Endothelial cell of umbilical vein (primary cell): ENCODE results near the gene SPATA3. TPM values are rescaled to one million over a fixed set of nuclear protein-coding genes. Genes with fewer than 3 reads are reported as not detected.

Experiments used
- BruUV-seq: library from RNA; stranded (reverse); fragments of 400-500 nt; replicated peaks from 2 replicates; lab custom pipeline; 2021; lab: Mats Ljungman, UMichigan
- CTCF ChIA-PET: fragments of 300-600, 350-600 bp; sonication (Branson Sonifier 250); formaldehyde crosslinking; loops from one replicate; lab custom pipeline; 2021; ENCODE audit warnings: antibody characterized with exemption, inconsistent platforms; lab: Charles Lee
- POLR2A ChIA-PET: fragments of 300-600, 350-600 bp; sonication (Branson Sonifier 250); formaldehyde crosslinking; loops from one replicate; lab custom pipeline; 2021; ENCODE audit warnings: antibody characterized with exemption, inconsistent platforms; lab: Charles Lee
- DNase-seq: peaks from one replicate; pipeline ENCODE4 v3.0.0-alpha.2; 2011; ENCODE audit warnings: low read depth, low spot score
- FAIRE-seq: peaks from 2 replicates; lab custom pipeline; 2011; peaks lifted over from hg19 to GRCh38; lab: Jason Lieb, UNC
- H2AFZ ChIP-seq: 2 replicates; pipeline ENCODE4 v1.6.0; 2012; ENCODE audit warnings: low read depth, low read length, control low read depth, inconsistent platforms
- H3K27ac ChIP-seq: 2 replicates; pipeline ENCODE4 v1.5.1; 2011; ENCODE audit warnings: low read depth, mild to moderate bottlenecking, control low read depth, low read length, moderate library complexity; ENCODE audit not compliant: insufficient read depth
- H3K27me3 ChIP-seq, 2 experiments: 2 replicates each; pipeline versions ENCODE4 v1.6.0 to v1.6.1; 2011; ENCODE audit warnings: low read length in 2 of 2, mixed read lengths in 1 of 2; ENCODE audit not compliant: control insufficient read depth in 2 of 2, insufficient read depth in 2 of 2
- H3K36me3 ChIP-seq, 2 experiments: 2 replicates in 1 of 2; 3 replicates in 1 of 2; pipeline ENCODE4 v1.5.1; 2011; ENCODE audit warnings: low read length in 2 of 2, mild to moderate bottlenecking in 1 of 2, moderate library complexity in 1 of 2; ENCODE audit not compliant: control insufficient read depth in 2 of 2, insufficient read depth in 2 of 2; ENCODE audit errors: extremely low read depth in 1 of 2
- H3K4me1 ChIP-seq: 3 replicates; pipeline ENCODE4 v1.5.1; 2011; ENCODE audit warnings: mild to moderate bottlenecking, low read length; ENCODE audit not compliant: control insufficient read depth, insufficient read depth; ENCODE audit errors: extremely low read depth
- H3K4me2 ChIP-seq: 2 replicates; pipeline ENCODE4 v1.6.1; 2011; ENCODE audit warnings: low read length, control low read depth, mixed read lengths; ENCODE audit not compliant: insufficient read depth
- H3K4me3 ChIP-seq, 3 experiments: fragments of 200-600 bp in 1 of 3; sonication (generic), shearing (Covaris generic) in 1 of 3; replicated peaks in 1 of 3; 2 replicates each; pipeline ENCODE4 v1.5.1; 2011 to 2016; ENCODE audit warnings: control low read depth in 3 of 3, low read length in 3 of 3, mild to moderate bottlenecking in 2 of 3, inconsistent platforms in 1 of 3, low read depth in 1 of 3, moderate library complexity in 1 of 3; ENCODE audit not compliant: insufficient read depth in 1 of 3
- H3K79me2 ChIP-seq: 2 replicates; pipeline ENCODE4 v1.6.0; 2012; ENCODE audit warnings: low read length, inconsistent platforms; ENCODE audit not compliant: control insufficient read depth, insufficient read depth
- H3K9ac ChIP-seq: replicated peaks from 2 replicates; pipeline ENCODE3; 2011; ENCODE audit warnings: low read length, control low read depth; ENCODE audit not compliant: insufficient read depth; ENCODE audit errors: extremely low read depth
- H3K9me1 ChIP-seq: replicated peaks from 3 replicates; pipeline ENCODE4 v1.6.0; 2011; ENCODE audit warnings: mild to moderate bottlenecking, low read length; ENCODE audit not compliant: control insufficient read depth, insufficient read depth; ENCODE audit errors: extremely low read depth
- H3K9me3 ChIP-seq: replicated peaks from 2 replicates; pipeline ENCODE4 v1.5.1; 2012; ENCODE audit warnings: low read length, inconsistent platforms; ENCODE audit not compliant: control insufficient read depth, insufficient read depth
- H4K20me1 ChIP-seq: replicated peaks from 2 replicates; pipeline ENCODE3; 2011; ENCODE audit warnings: mild to moderate bottlenecking, low read length; ENCODE audit not compliant: control insufficient read depth, insufficient read depth; ENCODE audit errors: extremely low read depth
- CTCF ChIP-seq, 2 donors: IDR thresholded peaks; 1 replicate in 1 of 2; 2 replicates in 1 of 2; pipeline ENCODE4 v1.5.1; 2011; ENCODE audit warnings: low read length in 2 of 2, mild to moderate bottlenecking in 2 of 2, moderate library complexity in 2 of 2, control low read depth in 1 of 2, inconsistent platforms in 1 of 2, low read depth in 1 of 2; ENCODE audit not compliant: insufficient read depth in 1 of 2; ENCODE audit errors: extremely low read depth in 1 of 2
- EZH2 ChIP-seq: IDR thresholded peaks from 2 replicates; pipeline ENCODE4 v1.6.1; 2012; ENCODE audit warnings: borderline replicate concordance, low read depth, mild to moderate bottlenecking, moderate library complexity, low read length, inconsistent platforms; ENCODE audit not compliant: severe bottlenecking
- FOS ChIP-seq: IDR thresholded peaks from 2 replicates; pipeline ENCODE4 v1.6.1; 2011; ENCODE audit warnings: mild to moderate bottlenecking, low read length, moderate library complexity, borderline replicate concordance; ENCODE audit not compliant: insufficient read depth
- GATA2 ChIP-seq: IDR thresholded peaks from 2 replicates; pipeline ENCODE4 v1.7.0; 2011; ENCODE audit warnings: low read depth, mild to moderate bottlenecking, moderate library complexity, mixed read lengths, low read length; ENCODE audit not compliant: insufficient read length, insufficient read depth
- JUN ChIP-seq: IDR thresholded peaks from 2 replicates; pipeline ENCODE4 v1.6.1; 2011; ENCODE audit warnings: borderline replicate concordance, low read depth; ENCODE audit not compliant: insufficient read length, insufficient read depth
- MYC ChIP-seq: IDR thresholded peaks from one replicate; pipeline ENCODE4 v1.6.1; 2011; ENCODE audit warnings: mild to moderate bottlenecking, low read depth, low read length
- POLR2A ChIP-seq: IDR thresholded peaks from 2 replicates; pipeline ENCODE4 v1.6.1; 2012; ENCODE audit warnings: low read depth, mild to moderate bottlenecking, control low read depth, low read length
- POLR2AphosphoS5 ChIP-seq: IDR thresholded peaks from 2 replicates; pipeline ENCODE4 v1.6.1; 2012; ENCODE audit warnings: low read depth, mild to moderate bottlenecking, control low read depth, low read length, moderate library complexity; ENCODE audit not compliant: insufficient read depth
- dilution Hi-C: fragments of 300-500 bp; cut with MboI; formaldehyde crosslinking; loops from one replicate; pipeline ENCODE4 v1.15.0; 2019; ENCODE audit warnings: low sequenced_read_pairs; ENCODE audit not compliant: extremely low pct_ligation_motif_present
- intact Hi-C: fragments of 100-400 bp; cut with micrococcal nuclease; formaldehyde crosslinking; loops from one replicate; pipeline ENCODE4 v1.10.0; 2022
- polyA plus RNA-seq, 4 experiments: library from polyadenylated mRNA; depleted of rRNA in 3 of 4; stranded (reverse) in 3 of 4; unstranded in 1 of 4; fragments of >200 nt; gene quantifications; 2 replicates each; pipeline versions ENCODE4 v1.2.1 to v1.2.3, GENCODE V29; 2011 to 2012; ENCODE audit warnings: missing spikeins in 1 of 4
- total RNA-seq: library from RNA; stranded (reverse); gene quantifications from 2 replicates; pipeline ENCODE4 v1.2.3, GENCODE V29; 2021
- TF ChIP-seq, protein P1 (sequence below): IDR thresholded peaks from 2 replicates; pipeline ENCODE4 v1.6.1; 2011; ENCODE audit not compliant: insufficient read depth, insufficient read length

SPATA3 gene
- total and polyA plus RNA-seq, 2 donors (not counting 3 experiments of a cell fraction or from before 2014, with no cell fraction given), result not detected

- H3K9ac ChIP-seq, result no peak overlapping the region
- peaks cover 18 to 31% of the 10 kb centered on the region in 2 experiments for H3K27me3 ChIP-seq
- CTCF ChIA-PET, result interaction anchor here (0.7 kb wide), 1 partner anchor 32 kb away, joined by 3 read pairs; no protein-coding TSS in a partner anchor
- dilution Hi-C loops, result no loop called here
- no peak overlapping the region for H3K4me2 ChIP-seq
- no peaks in the 10 kb centered on the region for H3K4me1 ChIP-seq
- no peak overlapping the region for H3K27ac ChIP-seq
- H2AFZ ChIP-seq, result no peak overlapping the region
- no peaks in the 10 kb centered on the region for H4K20me1 ChIP-seq
- DNase-seq (no peak), FAIRE-seq (no peak)
- no peaks in the 10 kb centered on the region for H3K79me2 ChIP-seq
- no TSS peak for BruUV-seq
- H3K4me3 ChIP-seq, result no peak overlapping the region
- H3K9me1 ChIP-seq, result no peaks in the 10 kb centered on the region
- TF ChIP-seq EZH2, result no peak
- TF ChIP-seq GATA2, result no peak
- TF ChIP-seq POLR2A, result no peak
- TF ChIP-seq POLR2AphosphoS5, result no peak
- TF ChIP-seq JUN, result no peak
- TF ChIP-seq FOS, result no peak
- TF ChIP-seq CTCF (IDR thresholded peaks at IDR 0.05; ENCODE audit: extremely low read depth in 1 of 2, insufficient read depth in 1 of 2, low read depth in 1 of 2, low read length in 2 of 2), result no peak
- TF ChIP-seq MYC, result no peak
- TF ChIP-seq, protein P1, sequence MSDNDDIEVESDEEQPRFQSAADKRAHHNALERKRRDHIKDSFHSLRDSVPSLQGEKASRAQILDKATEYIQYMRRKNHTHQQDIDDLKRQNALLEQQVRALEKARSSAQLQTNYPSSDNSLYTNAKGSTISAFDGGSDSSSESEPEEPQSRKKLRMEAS, result no peak
- H3K36me3 ChIP-seq, result no peaks in the 10 kb centered on the region
- POLR2A ChIA-PET, result no interaction called here
- no peaks in the 10 kb centered on the region for H3K9me3 ChIP-seq
- intact Hi-C loops, result no loop called here
Measured at GRCh38 chr2:230955163-230955737, 40.7 kb upstream of the SPATA3 start.
